Measurements from ENCODE around the gene DNAJB13. TPM values are rescaled to one million over a fixed set of nuclear protein-coding genes. Genes with fewer than 3 reads are reported as not detected.
"Not testable (repeated sequence)": the region's sequence is repeated elsewhere in the genome, so short reads cannot be mapped to it uniquely, and the experiment has no call there.

Gene DNAJB13
- total RNA-seq, 2 experiments from 2014 or later: 0.15 to 0.31 TPM

- Mint-ChIP-seq H3K4me3 (peak overlapping the region; percentile 83), H3K27me3 (no peaks in the 10 kb centered on the region), H3K9me3 (no peaks in the 10 kb centered on the region), H3K36me3 (ENCODE audit: low read depth) (peaks cover 44% of the 10 kb centered on the region), H3K4me1 (peaks cover 43% of the 10 kb centered on the region), H3K27ac (peak overlapping the region; percentile 92)
- CTCF ChIA-PET: interaction anchor here (0.6 to 1.3 kb wide), 6 partner anchors 11 to 166 kb away, joined by 3 to 5 read pairs (median 3); no protein-coding TSS in a partner anchor
- DNase-seq: peak; percentile 96
- POLR2A ChIA-PET: interaction anchor here (0.7 to 1.4 kb wide), 3 partner anchors 12 to 510 kb away, joined by 3 read pairs; no protein-coding TSS in a partner anchor
Measured at GRCh38 chr11:73982990-73983740, 32.3 kb downstream of the DNAJB13 start.

- Mint-ChIP-seq H3K27ac (peak overlapping the region; percentile 92), H3K9me3 (no peaks in the 10 kb centered on the region), H3K36me3 (ENCODE audit: low read depth) (peaks cover 36% of the 10 kb centered on the region), H3K4me3 (peak overlapping the region; percentile 83), H3K4me1 (peaks cover 35% of the 10 kb centered on the region), H3K27me3 (no peaks in the 10 kb centered on the region)
- CTCF ChIA-PET: interaction anchor here (1.3 kb wide), 1 partner anchor 11 kb away, joined by 3 read pairs; no protein-coding TSS in a partner anchor
- DNase-seq: peak; percentile 35
- POLR2A ChIA-PET: no interaction called here
Measured at GRCh38 chr11:73983741-73984538, 33.1 kb downstream of the DNAJB13 start.

DNA sequence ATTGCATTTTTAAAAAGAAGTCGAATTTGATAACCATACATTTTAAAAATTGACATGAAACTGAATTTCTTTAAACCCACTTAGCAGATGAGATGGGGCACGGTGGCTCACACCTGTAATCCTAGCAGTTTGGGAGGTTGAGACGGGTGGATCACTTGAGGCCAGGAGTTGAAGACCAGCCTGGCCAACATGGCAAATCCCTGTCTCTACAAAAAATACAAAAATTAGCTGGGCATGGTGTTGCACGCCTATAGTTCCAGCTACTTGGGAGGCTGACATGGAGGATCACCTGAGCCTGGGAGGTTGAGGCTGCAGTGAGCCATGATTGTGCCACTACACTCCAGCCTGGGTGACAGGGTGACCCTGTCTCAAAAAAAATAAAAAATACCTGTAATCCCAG is 34.8 kb downstream of the DNAJB13 start:
- CTCF ChIA-PET: interaction anchor here (1.2 to 1.9 kb wide), 2 partner anchors 10 kb away, joined by 4 to 7 read pairs; no protein-coding TSS in a partner anchor
- H3K4me1 Mint-ChIP-seq: peaks cover 20% of the 10 kb centered on the region
- POLR2A ChIA-PET, H3K4me3 Mint-ChIP-seq, DNase-seq, H3K27me3 Mint-ChIP-seq, H3K9me3 Mint-ChIP-seq: not testable (repeated sequence)
- H3K27ac Mint-ChIP-seq: peak overlapping the region; percentile 62
- H3K36me3 Mint-ChIP-seq (ENCODE audit: low read depth): peaks cover 19% of the 10 kb centered on the region

DNA sequence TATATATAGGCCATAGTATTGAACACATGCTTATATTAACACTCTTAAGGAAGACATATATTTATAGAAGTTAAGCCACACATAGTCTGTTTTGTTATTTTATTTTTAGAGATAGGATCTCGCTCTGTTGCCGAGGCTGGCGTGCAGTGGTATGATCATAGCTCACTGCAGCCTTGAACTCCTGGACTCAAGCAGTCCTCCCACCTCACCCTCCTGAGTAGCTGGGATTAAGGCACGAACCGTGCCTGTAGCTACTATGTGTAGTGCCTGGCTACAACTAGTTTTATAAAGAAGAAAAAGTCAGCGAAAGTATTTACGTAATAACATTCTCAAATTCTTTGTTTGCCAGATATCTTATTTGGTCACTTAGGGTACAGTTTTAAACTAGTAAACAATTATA is 37.4 kb downstream of the DNAJB13 start:
- H3K4me1 Mint-ChIP-seq: peaks cover 26% of the 10 kb centered on the region
- no peaks in the 10 kb centered on the region for H3K27me3 Mint-ChIP-seq
- H3K9me3 Mint-ChIP-seq: no peaks in the 10 kb centered on the region
- POLR2A ChIA-PET: no interaction called here
- H3K36me3 Mint-ChIP-seq (ENCODE audit: low read depth): no peaks in the 10 kb centered on the region
- CTCF ChIA-PET: no interaction called here
- DNase-seq: no peak
- no peak overlapping the region for H3K27ac Mint-ChIP-seq
- H3K4me3 Mint-ChIP-seq: no peak overlapping the region

GRCh38 chr11:73989156-73989555 is 38.3 kb downstream of the DNAJB13 start:
- Mint-ChIP-seq H3K27me3 (no peaks in the 10 kb centered on the region), H3K4me1 (peaks cover 18% of the 10 kb centered on the region), H3K36me3 (ENCODE audit: low read depth) (no peaks in the 10 kb centered on the region), H3K9me3 (no peaks in the 10 kb centered on the region), H3K27ac (no peak overlapping the region), H3K4me3 (no peak overlapping the region)
- no peak for DNase-seq
- CTCF ChIA-PET: interaction anchor here (1.0 kb wide), 1 partner anchor 9 kb away, joined by 3 read pairs; no protein-coding TSS in a partner anchor
- POLR2A ChIA-PET: no interaction called here

DNA sequence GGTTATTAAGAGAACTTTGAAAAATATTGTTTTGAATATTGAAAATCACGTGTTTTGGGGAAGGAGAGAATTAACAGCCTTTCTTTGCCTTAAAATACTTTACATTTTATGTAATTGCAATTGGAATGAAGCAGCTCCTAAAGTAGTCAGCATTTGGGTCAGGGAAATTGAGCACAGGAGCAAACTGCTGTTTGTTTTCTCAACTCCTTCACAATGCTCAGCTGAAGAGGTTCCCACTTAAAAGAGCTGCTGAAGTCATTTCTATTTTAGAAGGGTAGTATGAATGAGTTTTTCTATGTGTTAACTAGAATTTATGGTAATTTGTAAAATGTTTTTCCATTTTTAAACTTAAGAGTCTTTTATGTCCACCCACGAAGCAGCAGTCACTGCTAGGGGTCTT is 39.9 kb downstream of the DNAJB13 start:
- Mint-ChIP-seq H3K36me3 (ENCODE audit: low read depth) (no peaks in the 10 kb centered on the region), H3K27me3 (no peaks in the 10 kb centered on the region), H3K4me3 (no peak overlapping the region), H3K27ac (peak overlapping the region; percentile 31), H3K9me3 (no peaks in the 10 kb centered on the region), H3K4me1 (peaks cover 24% of the 10 kb centered on the region)
- ChIA-PET CTCF (interaction anchor here (1.2 to 1.5 kb wide), 2 partner anchors 10 to 12 kb away, joined by 4 read pairs; no protein-coding TSS in a partner anchor), POLR2A (no interaction called here)
- DNase-seq: no peak

DNA sequence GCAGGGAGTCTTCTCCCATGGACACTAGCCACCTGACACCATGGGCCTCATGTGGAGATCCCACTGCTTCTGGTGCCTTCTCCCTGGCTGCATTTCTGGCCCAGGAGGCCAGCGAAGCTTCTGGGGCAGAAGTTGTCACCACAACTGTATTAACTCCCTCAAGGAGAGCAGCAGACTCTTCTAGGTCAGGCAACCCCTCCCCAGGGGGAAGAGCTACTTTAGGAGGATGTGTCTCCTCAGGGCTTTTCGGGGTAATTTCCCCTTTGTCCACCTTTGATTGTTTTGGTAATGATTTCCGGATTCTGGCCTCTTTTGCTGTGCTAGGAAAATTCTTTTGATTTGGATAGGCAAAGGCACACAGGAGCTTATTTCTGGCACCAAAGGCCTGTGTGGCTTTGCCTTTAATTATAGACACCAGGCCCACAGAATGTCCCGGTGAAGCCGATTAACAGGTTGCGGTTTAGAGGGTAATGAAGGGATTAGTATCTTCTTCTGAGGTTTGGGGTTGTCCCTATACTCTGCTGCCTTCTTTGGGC is 40.7 kb downstream of the DNAJB13 start:
- DNase-seq: no peak
- H3K36me3 Mint-ChIP-seq (ENCODE audit: low read depth): no peaks in the 10 kb centered on the region
- H3K9me3 Mint-ChIP-seq: no peaks in the 10 kb centered on the region
- no peak overlapping the region for H3K4me3 Mint-ChIP-seq
- peak overlapping the region; percentile 33 for H3K27ac Mint-ChIP-seq
- peaks cover 32% of the 10 kb centered on the region for H3K4me1 Mint-ChIP-seq
- H3K27me3 Mint-ChIP-seq: no peaks in the 10 kb centered on the region
- ChIA-PET CTCF (interaction anchor here (1.5 kb wide), 1 partner anchor 11 kb away, joined by 4 read pairs; no protein-coding TSS in a partner anchor), POLR2A (no interaction called here)

DNA sequence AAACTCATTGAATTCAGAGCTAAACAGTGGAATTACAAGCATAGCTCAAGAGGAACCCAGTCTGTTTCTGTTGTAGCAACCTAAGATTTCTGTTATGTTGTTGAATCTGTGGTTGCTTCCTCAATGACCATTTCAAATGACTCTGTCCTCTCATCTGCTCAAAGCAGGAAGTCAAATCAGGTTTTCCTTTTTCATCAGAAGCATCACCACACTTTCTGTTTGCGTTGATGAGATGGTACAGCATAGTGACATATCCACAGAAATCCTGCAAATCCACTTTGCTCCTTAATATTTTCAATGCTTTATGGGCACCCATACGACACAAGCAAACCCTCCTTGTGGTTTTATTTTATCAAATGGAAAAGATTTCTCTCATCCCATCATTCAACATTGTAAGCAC is 44.4 kb downstream of the DNAJB13 start:
- peaks cover 56% of the 10 kb centered on the region for H3K4me1 Mint-ChIP-seq
- peak overlapping the region; percentile 58 for H3K4me3 Mint-ChIP-seq
- CTCF ChIA-PET: interaction anchor here (1.1 to 2.6 kb wide), 4 partner anchors 9 to 22 kb away, joined by 3 to 12 read pairs (median 6); no protein-coding TSS in a partner anchor
- peaks cover 8% of the 10 kb centered on the region for H3K36me3 Mint-ChIP-seq (ENCODE audit: low read depth)
- peak overlapping the region; percentile 94 for H3K27ac Mint-ChIP-seq
- POLR2A ChIA-PET: interaction anchor here (0.8 to 1.4 kb wide), 7 partner anchors 9 to 37 kb away, joined by 3 to 8 read pairs (median 3); partner anchors contain the start of gene UCP2
- H3K9me3 Mint-ChIP-seq: peaks cover 2% of the 10 kb centered on the region
- DNase-seq: peak; percentile 62
- H3K27me3 Mint-ChIP-seq: no peaks in the 10 kb centered on the region

GRCh38 chr11:73995731-73996130 is 44.9 kb downstream of the DNAJB13 start:
- Mint-ChIP-seq H3K4me1 (peaks cover 56% of the 10 kb centered on the region), H3K36me3 (ENCODE audit: low read depth) (peaks cover 9% of the 10 kb centered on the region), H3K4me3 (peak overlapping the region; percentile 58), H3K27me3 (no peaks in the 10 kb centered on the region), H3K27ac (peak overlapping the region; percentile 94), H3K9me3 (peaks cover 2% of the 10 kb centered on the region)
- CTCF ChIA-PET: interaction anchor here (1.1 to 2.6 kb wide), 4 partner anchors 9 to 22 kb away, joined by 3 to 12 read pairs (median 6); no protein-coding TSS in a partner anchor
- POLR2A ChIA-PET: interaction anchor here (0.6 to 1.4 kb wide), 7 partner anchors 9 to 37 kb away, joined by 3 to 8 read pairs (median 3); partner anchors contain the start of gene UCP2
- peak; percentile 86 for DNase-seq

DNA sequence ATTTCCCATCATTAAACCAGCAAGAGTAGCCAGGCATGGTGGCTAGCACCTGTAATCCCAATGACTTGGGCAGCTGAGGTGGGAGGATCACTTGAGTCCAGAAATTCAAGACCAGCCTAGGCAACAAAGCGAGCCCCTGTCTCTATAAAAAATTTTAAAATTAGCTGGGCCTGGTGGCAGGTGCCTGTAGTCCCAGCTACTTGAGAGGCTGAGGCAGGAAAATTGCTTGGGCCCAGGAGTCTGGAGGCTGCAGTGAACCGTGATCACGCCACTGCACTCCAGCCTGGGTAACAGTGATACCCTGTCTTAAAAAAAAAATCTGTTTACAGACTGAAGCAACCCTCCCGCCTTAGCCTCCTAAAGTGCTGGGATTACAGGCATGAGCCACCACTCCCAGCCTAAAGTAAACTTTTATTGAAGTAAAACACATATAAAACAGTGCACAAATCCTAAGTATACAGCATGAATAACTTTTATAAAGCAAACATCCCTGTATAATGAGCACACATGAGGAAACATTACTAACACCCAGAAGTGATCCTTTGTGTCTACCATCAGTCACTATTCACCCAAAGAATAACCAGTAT is 45.4 kb downstream of the DNAJB13 start:
- Mint-ChIP-seq H3K36me3 (ENCODE audit: low read depth) (peaks cover 15% of the 10 kb centered on the region), H3K27me3 (no peaks in the 10 kb centered on the region), H3K4me1 (peaks cover 58% of the 10 kb centered on the region), H3K9me3 (peaks cover 4% of the 10 kb centered on the region), H3K4me3 (peak overlapping the region; percentile 58), H3K27ac (peak overlapping the region; percentile 94)
- ChIA-PET CTCF (interaction anchor here (2.0 to 2.6 kb wide), 2 partner anchors 9 to 10 kb away, joined by 7 to 12 read pairs; no protein-coding TSS in a partner anchor), POLR2A (interaction anchor here (0.6 to 1.1 kb wide), 4 partner anchors 9 to 30 kb away, joined by 3 read pairs; partner anchors contain the start of gene UCP2)
- no peak for DNase-seq

DNA sequence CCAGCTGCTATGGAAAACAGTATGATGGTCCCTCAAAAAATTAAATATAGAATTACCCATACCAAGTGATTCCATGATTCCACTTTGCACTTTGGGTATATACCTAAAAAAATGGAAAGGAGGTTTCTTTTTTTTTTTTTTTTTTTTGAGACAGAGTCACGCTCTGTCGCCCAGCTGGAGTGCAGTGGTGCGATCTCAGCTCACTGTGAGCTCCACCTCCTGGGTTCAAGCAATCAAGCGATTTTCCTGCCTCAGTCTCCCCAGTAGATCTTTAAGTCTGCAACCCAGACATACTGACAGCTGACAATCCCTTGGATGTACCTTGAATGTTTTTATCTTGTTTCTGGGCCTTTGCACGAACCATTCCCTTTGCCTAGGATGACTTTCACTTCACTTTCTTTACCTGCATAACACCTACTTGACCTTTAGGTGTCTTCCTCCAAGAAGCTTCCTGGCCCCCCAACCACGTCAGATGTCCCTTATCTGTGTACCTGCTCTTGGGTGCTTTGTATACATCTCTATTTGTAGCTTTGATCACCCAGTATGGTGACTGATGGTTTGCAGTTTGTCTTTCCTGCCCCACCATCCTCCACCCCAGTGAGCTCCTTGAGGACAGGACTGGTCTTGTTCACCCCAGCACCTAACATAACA is 46.4 kb downstream of the DNAJB13 start:
- ChIA-PET POLR2A (no interaction called here), CTCF (interaction anchor here (0.6 to 1.7 kb wide), 7 partner anchors 8 to 235 kb away, joined by 3 to 5 read pairs (median 4); partner anchors contain the start of gene UCP2)
- Mint-ChIP-seq H3K36me3 (ENCODE audit: low read depth) (peaks cover 20% of the 10 kb centered on the region), H3K4me1 (peaks cover 56% of the 10 kb centered on the region), H3K9me3 (peaks cover 4% of the 10 kb centered on the region), H3K27me3 (no peaks in the 10 kb centered on the region), H3K4me3 (no peak overlapping the region), H3K27ac (peak overlapping the region; percentile 46)
- DNase-seq: no peak

Data from activated CD4-positive, alpha-beta T cell treated with anti-CD3 and anti-CD28 coated beads, Interleukin-2, amount 10 ng/mL, durations not matched to agents 7 days and 5 days (primary cell).